A673 (cell line): ENCODE results near the gene ZNF689. TPM values are rescaled to one million over a fixed set of nuclear protein-coding genes. Genes with fewer than 3 reads are reported as not detected.
"Not testable (repeated sequence)": the region's sequence is repeated elsewhere in the genome, so short reads cannot be mapped to it uniquely, and the experiment has no call there.

Source experiments
- BruUV-seq: library from RNA; stranded (reverse); fragments of 400-500 nt; replicated peaks from 2 replicates; lab custom pipeline; 2021; lab: Mats Ljungman, UMichigan
- CTCF ChIA-PET: fragments of 300-600 bp; sonication (Branson Sonifier 250); formaldehyde crosslinking; loops from one replicate; lab custom pipeline; 2022; ENCODE audit warnings: antibody characterized with exemption; lab: Charles Lee
- POLR2A ChIA-PET: fragments of 300-600 bp; sonication (Branson Sonifier 250); formaldehyde crosslinking; loops from one replicate; lab custom pipeline; 2022; ENCODE audit warnings: antibody characterized with exemption; ENCODE audit not compliant: low non-redundant PET; lab: Charles Lee
- DNase-seq: peaks from one replicate; pipeline ENCODE4 v3.0.0-alpha.2; 2015; ENCODE audit warnings: low spot score
- H3K27ac ChIP-seq: fragments of 200-600 bp; sonication (generic); 2 replicates; pipeline ENCODE4 v1.5.1; 2016; ENCODE audit warnings: mixed run types, low read depth, mild to moderate bottlenecking, mixed read lengths, antibody characterized with exemption, low read length; ENCODE audit not compliant: poor library complexity, severe bottlenecking
- H3K27me3 ChIP-seq: fragments of 200-600 bp; sonication (generic); replicated peaks from 2 replicates; pipeline ENCODE4 v1.6.1; 2017; ENCODE audit warnings: mixed run types, low read depth, mild to moderate bottlenecking, mixed read lengths, antibody characterized with exemption, low read length; ENCODE audit not compliant: insufficient read depth, poor library complexity
- H3K36me3 ChIP-seq: fragments of 200-600 bp; sonication (generic); 2 replicates; pipeline ENCODE4 v1.6.1; 2016; ENCODE audit warnings: mixed run types, mild to moderate bottlenecking, mixed read lengths, antibody characterized with exemption, low read length; ENCODE audit not compliant: insufficient read depth, poor library complexity, severe bottlenecking
- H3K4me1 ChIP-seq: fragments of 200-600 bp; sonication (generic); 2 replicates; pipeline ENCODE4 v1.6.1; 2017; ENCODE audit warnings: mixed run types, mild to moderate bottlenecking, mixed read lengths, antibody characterized with exemption, low read length; ENCODE audit not compliant: insufficient read depth, poor library complexity, severe bottlenecking
- H3K4me3 ChIP-seq: fragments of 200-600 bp; sonication (generic); 2 replicates; pipeline ENCODE4 v1.5.1; 2016; ENCODE audit warnings: low read depth, mixed run types, mild to moderate bottlenecking, mixed read lengths, low read length; ENCODE audit not compliant: poor library complexity, severe bottlenecking
- H3K9me3 ChIP-seq: fragments of 200-600 bp; sonication (generic); 2 replicates; pipeline ENCODE4 v1.6.1; 2016; ENCODE audit warnings: mixed run types, low read depth, mild to moderate bottlenecking, mixed read lengths, antibody characterized with exemption, low read length; ENCODE audit not compliant: poor library complexity, severe bottlenecking
- CTCF ChIP-seq: fragments of 300-800, 200-600 bp; sonication (generic); conservative IDR thresholded peaks from 2 replicates; pipeline ENCODE4 v1.5.1; 2017; ENCODE audit warnings: low read depth, mild to moderate bottlenecking, antibody characterized with exemption, low read length, moderate library complexity, mixed read lengths
- EZH2 ChIP-seq: fragments of 200-600 bp; sonication (generic); IDR thresholded peaks from 2 replicates; pipeline ENCODE4 v1.6.1; 2017; ENCODE audit warnings: borderline replicate concordance, low read depth, mild to moderate bottlenecking, mixed read lengths, antibody characterized with exemption, low read length; ENCODE audit not compliant: poor library complexity, severe bottlenecking
- intact Hi-C: fragments of 100-400 bp; cut with micrococcal nuclease; formaldehyde crosslinking; loops from one replicate; pipeline ENCODE4 v1.10.0; 2022; ENCODE audit not compliant: unreplicated experiment
- total RNA-seq: library from RNA; stranded (reverse); gene quantifications from 2 replicates; pipeline ENCODE4 v1.2.3, GENCODE V29; 2021

ZNF689 gene
- total RNA-seq, 1 experiment from 2014 or later: 21.1 TPM

- no peak for TF ChIP-seq CTCF
- TF ChIP-seq EZH2: no peak
- Histone ChIP-seq H3K4me1 (no peaks in the 10 kb centered on the region), H3K4me3 (no peak overlapping the region), H3K36me3 (no peaks in the 10 kb centered on the region), H3K27me3 (no peaks in the 10 kb centered on the region), H3K27ac (no peak overlapping the region), H3K9me3 (no peaks in the 10 kb centered on the region)
- no peak for DNase-seq
- no TSS peak for BruUV-seq
- CTCF ChIA-PET: interaction anchor here (0.6 kb wide), 1 partner anchor 300 kb away, joined by 3 read pairs; no protein-coding TSS in a partner anchor
- intact Hi-C loops: no loop called here
- POLR2A ChIA-PET: interaction anchor here (0.7 kb wide), 1 partner anchor 296 kb away, joined by 4 read pairs; no protein-coding TSS in a partner anchor
Observed at GRCh38 chr16:30644334-30644830, 34.2 kb upstream of the ZNF689 start.

GRCh38 chr16:30641378-30641982 is 31.3 kb upstream of the ZNF689 start:
- no TSS peak for BruUV-seq
- POLR2A ChIA-PET: no interaction called here
- Histone ChIP-seq H3K27me3 (no peaks in the 10 kb centered on the region), H3K36me3 (no peaks in the 10 kb centered on the region), H3K9me3 (no peaks in the 10 kb centered on the region), H3K4me3 (no peak overlapping the region), H3K27ac (no peak overlapping the region), H3K4me1 (no peaks in the 10 kb centered on the region)
- intact Hi-C loops: no loop called here
- TF ChIP-seq EZH2: no peak
- TF ChIP-seq CTCF: no peak
- CTCF ChIA-PET: interaction anchor here (0.7 kb wide), 1 partner anchor 52 kb away, joined by 3 read pairs; no protein-coding TSS in a partner anchor
- no peak for DNase-seq

- H3K27me3 ChIP-seq: no peaks in the 10 kb centered on the region
- intact Hi-C loops: no loop called here
- H3K9me3 ChIP-seq: no peaks in the 10 kb centered on the region
- no peak overlapping the region for H3K27ac ChIP-seq
- TF ChIP-seq CTCF (peak; percentile 66), EZH2 (no peak)
- no peaks in the 10 kb centered on the region for H3K36me3 ChIP-seq
- CTCF ChIA-PET: interaction anchor here (0.6 to 1.0 kb wide), 2 partner anchors 163 to 208 kb away, joined by 3 to 4 read pairs; partner anchors contain the start of gene DCTPP1
- no peak overlapping the region for H3K4me3 ChIP-seq
- POLR2A ChIA-PET: interaction anchor here (0.6 kb wide), 2 partner anchors 132 to 220 kb away, joined by 3 read pairs; no protein-coding TSS in a partner anchor
- H3K4me1 ChIP-seq: peaks cover 8% of the 10 kb centered on the region
- BruUV-seq: no TSS peak
- DNase-seq: peak; percentile 79
Observed at GRCh38 chr16:30637944-30638343, 27.8 kb upstream of the ZNF689 start.

GRCh38 chr16:30637139-30637538 is 26.9 kb upstream of the ZNF689 start:
- CTCF ChIA-PET: interaction anchor here (0.6 kb wide), 1 partner anchor 287 kb away, joined by 5 read pairs; no protein-coding TSS in a partner anchor
- BruUV-seq, H3K9me3 ChIP-seq, H3K36me3 ChIP-seq, H3K4me3 ChIP-seq, H3K27ac ChIP-seq, H3K27me3 ChIP-seq, H3K4me1 ChIP-seq, intact Hi-C loops, DNase-seq: not testable (repeated sequence)
- POLR2A ChIA-PET: interaction anchor here (0.6 to 0.7 kb wide), 3 partner anchors 131 to 583 kb away, joined by 3 to 5 read pairs (median 3); no protein-coding TSS in a partner anchor
